Endothelial cell (in vitro differentiated cells): Measurements from ENCODE around the gene FCGBP. TPM values are rescaled to one million over a fixed set of nuclear protein-coding genes. Genes with fewer than 3 reads are reported as not detected.
"Not testable (repeated sequence)": the region's sequence is repeated elsewhere in the genome, so short reads cannot be mapped to it uniquely, and the experiment has no call there.

Experiments used
- DNase-seq: peaks from one replicate; pipeline ENCODE4 v3.0.0; 2021; ENCODE audit warnings: low spot score
- H3K27ac Mint-ChIP-seq: one replicate; pipeline ENCODE4 v1.8.0; 2021; ENCODE audit warnings: mixed read lengths, inconsistent platforms; ENCODE audit not compliant: unreplicated experiment
- H3K27me3 Mint-ChIP-seq: one replicate; pipeline ENCODE4 v1.8.0; 2021; ENCODE audit warnings: mild to moderate bottlenecking, moderate library complexity, mixed read lengths, inconsistent platforms; ENCODE audit not compliant: unreplicated experiment
- H3K36me3 Mint-ChIP-seq: one replicate; pipeline ENCODE4 v1.8.0; 2021; ENCODE audit warnings: mild to moderate bottlenecking, low read depth, mixed read lengths, inconsistent platforms; ENCODE audit not compliant: unreplicated experiment
- H3K4me1 Mint-ChIP-seq: one replicate; pipeline ENCODE4 v1.8.0; 2021; ENCODE audit warnings: mild to moderate bottlenecking, mixed read lengths, inconsistent platforms; ENCODE audit not compliant: unreplicated experiment
- H3K4me3 Mint-ChIP-seq: one replicate; pipeline ENCODE4 v1.8.0; 2021; ENCODE audit warnings: mild to moderate bottlenecking, mixed read lengths, inconsistent platforms; ENCODE audit not compliant: unreplicated experiment
- H3K9me3 Mint-ChIP-seq: one replicate; pipeline ENCODE4 v1.8.0; 2021; ENCODE audit warnings: mixed read lengths, inconsistent platforms; ENCODE audit not compliant: unreplicated experiment
- CTCF ChIP-seq: fragments of 200-600 bp; sonication (generic); IDR thresholded peaks from one replicate; pipeline ENCODE4 v1.5.0; 2021; ENCODE audit warnings: antibody characterized with exemption; ENCODE audit not compliant: unreplicated experiment
- total RNA-seq: library from RNA; stranded (reverse); fragmentation: NEBNext Ultra II Directional; extraction: Animal tissue kit (Norgen Biotek cat#: 25700); gene quantifications from one replicate; pipeline ENCODE4 v1.2.1, GENCODE V29; 2021; ENCODE audit not compliant: unreplicated experiment

Gene FCGBP
- total RNA-seq, 1 donor from 2014 or later: 1.8 TPM

DNA sequence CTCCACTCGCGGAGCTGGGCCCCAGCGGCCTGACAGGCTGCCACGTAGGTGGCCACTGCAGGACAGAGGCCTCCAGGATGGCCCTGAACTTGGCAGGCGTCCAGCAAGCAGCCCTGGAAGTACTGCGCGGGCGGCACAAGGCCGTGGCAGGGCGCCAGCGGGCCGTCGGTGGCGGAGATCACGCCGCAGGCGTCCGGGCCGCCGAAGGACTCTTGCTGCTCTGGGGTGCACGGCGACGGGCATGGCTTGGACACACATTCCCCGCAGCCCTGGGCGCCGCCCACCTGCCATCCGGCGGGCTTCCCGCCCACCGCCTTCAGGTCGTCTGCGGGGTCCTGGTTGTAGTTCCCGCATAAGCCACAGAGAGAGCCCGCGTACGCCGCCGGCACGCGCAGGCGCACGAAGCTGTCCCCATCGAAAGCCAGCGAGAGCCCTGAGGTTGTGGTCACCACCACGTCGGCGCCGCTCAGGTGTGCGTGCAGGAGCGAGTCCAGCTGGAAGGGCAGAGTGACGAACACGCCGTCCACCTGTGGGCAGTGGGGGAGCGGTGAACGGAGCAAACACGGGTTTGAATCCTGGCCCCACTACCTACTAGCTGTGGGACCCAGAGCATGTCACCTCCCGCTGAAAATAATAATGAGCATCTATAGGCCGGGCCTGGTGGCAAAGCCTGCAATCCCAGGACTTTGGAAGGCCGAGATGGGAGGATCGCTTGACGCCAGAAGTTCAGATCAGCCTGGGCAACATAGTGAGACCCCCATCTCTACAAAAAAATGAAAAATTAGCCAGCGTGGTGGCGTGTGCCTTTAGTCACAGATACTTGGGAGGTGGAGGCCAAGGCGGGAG, 42.6 kb downstream of the FCGBP start:
- not testable (repeated sequence) for DNase-seq, H3K36me3 Mint-ChIP-seq, H3K4me3 Mint-ChIP-seq, H3K4me1 Mint-ChIP-seq, H3K9me3 Mint-ChIP-seq, H3K27ac Mint-ChIP-seq
- H3K27me3 Mint-ChIP-seq: peaks cover 10% of the 10 kb centered on the region

DNA sequence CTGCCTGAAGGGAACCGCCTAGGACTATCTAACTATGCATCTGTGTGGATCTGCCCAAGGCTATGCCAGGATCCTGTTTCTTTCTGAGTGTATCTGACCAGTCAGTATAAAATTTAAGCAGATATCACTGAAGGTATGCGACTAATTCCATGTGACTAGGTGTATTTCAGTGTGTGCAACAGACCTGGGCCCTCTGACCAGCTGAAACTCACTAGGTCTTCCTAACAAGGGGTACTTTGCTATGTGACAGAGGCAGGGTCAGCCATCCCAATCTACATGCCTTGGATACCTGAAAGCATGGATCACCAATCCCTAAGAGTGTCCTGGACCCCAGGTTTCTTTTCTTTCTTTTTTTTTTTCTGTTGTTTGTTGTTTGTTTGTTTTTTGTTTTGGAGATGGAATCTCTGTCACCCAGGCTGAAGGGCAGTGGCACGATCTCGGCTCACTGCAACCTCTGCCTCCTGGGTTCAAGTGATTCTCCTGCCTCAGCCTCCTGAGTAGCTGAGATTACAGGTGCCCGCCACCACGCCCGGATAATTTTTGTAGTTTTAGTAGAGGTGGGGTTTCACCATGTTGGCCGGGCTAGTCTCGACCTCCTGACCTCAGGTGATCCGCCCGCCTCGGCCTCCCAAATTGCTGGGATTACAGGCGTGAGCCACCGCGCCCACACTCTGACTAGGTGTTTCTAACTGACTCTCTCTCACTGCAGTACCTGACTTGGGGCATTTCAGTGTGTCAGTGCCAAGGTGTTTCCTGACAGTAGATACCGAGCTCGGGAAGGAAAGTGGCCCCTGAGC, 43.5 kb downstream of the FCGBP start:
- no peaks in the 10 kb centered on the region for H3K9me3 Mint-ChIP-seq
- no peaks in the 10 kb centered on the region for H3K4me1 Mint-ChIP-seq
- TF ChIP-seq CTCF: no peak
- no peak for DNase-seq
- no peaks in the 10 kb centered on the region for H3K36me3 Mint-ChIP-seq
- H3K4me3 Mint-ChIP-seq: no peak overlapping the region
- no peak overlapping the region for H3K27ac Mint-ChIP-seq
- peaks cover 10% of the 10 kb centered on the region for H3K27me3 Mint-ChIP-seq

DNA sequence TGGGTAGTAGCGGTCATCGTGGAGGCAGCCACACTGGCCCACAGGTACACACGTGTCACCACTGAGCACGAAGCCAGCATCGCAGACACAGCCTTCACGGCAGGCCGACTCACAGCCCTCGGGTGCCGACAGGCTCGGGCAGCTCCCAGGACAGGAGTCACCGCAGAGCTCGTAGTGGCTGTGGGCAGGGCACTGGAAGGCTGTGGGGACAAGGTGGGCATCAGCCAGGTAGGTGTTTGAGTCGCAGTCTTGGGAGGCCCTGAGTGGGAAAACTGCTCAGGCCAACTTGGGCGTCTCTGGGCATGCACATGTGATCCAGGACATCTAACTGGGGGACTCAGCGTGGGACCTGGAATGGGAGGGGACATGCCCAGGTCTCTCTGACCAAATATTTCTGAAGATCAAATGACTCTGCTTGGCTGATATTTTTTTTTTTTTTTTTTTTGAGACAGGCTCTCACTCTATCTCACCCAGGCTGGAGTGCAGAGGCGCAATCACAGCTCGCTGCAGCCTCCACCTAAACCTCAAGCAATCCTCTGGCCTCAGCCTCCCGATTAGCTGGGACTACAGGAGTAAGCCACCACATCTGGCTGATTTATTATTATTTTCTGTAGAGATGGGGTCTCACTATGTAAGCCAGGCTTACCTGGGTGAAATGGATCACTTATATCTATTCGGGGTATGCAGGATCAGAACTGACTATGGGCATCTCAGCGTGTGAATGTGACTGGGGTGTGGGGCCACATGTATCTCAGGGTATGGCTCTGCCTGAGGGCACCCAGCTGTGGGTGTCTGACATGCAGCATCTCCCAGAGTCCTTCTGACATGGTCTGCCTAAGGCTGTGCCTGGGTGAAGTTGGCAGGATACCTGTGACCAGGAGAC, 44.3 kb downstream of the FCGBP start:
- not testable (repeated sequence) for H3K9me3 Mint-ChIP-seq, H3K36me3 Mint-ChIP-seq, H3K27ac Mint-ChIP-seq, H3K4me1 Mint-ChIP-seq, H3K4me3 Mint-ChIP-seq, DNase-seq
- peaks cover 10% of the 10 kb centered on the region for H3K27me3 Mint-ChIP-seq

DNA sequence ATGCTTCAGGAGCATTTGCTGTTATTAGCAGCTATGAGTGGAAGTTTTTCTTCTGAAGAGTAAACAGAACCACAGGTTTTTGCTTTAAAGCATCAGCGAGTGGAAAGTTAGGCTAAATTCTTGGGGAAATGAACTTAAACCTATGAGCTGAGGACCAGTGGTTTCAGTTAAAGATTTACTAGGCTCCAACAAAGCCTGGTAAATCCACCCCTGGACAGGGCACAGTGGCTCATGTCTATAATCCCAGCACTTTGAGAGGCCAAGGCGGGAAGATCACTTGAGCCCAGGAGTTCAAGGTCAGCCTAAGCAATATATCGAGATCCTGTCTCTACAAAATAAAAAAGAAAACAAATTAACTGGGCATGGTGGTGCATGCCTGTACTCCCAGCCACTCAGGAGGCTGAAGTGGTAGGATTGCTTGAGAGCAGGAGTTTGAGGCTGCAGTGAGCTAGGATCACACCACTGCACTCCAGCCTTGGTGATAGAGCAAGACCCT, 46.9 kb downstream of the FCGBP start:
- H3K9me3 Mint-ChIP-seq, H3K4me3 Mint-ChIP-seq, DNase-seq, H3K27ac Mint-ChIP-seq, H3K4me1 Mint-ChIP-seq, H3K27me3 Mint-ChIP-seq, H3K36me3 Mint-ChIP-seq: not testable (repeated sequence)

GRCh38 chr19:39885821-39886554, 48.4 kb downstream of the FCGBP start:
- H3K4me1 Mint-ChIP-seq, H3K4me3 Mint-ChIP-seq, DNase-seq, H3K9me3 Mint-ChIP-seq, H3K27me3 Mint-ChIP-seq, H3K36me3 Mint-ChIP-seq, H3K27ac Mint-ChIP-seq: not testable (repeated sequence)

DNA sequence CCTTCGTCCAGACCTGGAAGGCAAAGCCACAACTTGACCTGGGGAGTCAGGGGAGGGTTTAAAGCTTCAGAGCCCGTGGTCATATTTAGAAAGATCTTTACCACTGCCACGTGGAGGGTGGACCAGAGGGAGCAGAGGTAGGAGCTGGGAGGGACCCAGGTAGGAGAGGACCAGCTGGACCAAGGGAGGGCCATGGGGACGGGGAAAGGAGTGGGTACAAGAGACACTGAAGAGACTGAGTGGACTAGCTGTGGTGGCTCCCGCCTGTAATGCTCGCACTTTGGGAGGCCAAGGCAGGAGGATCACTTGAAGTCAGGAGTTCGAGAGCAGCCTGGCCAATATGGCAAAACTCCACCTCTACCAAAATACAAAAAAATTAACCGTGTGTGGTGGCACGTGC, 49.7 kb downstream of the FCGBP start:
- H3K36me3 Mint-ChIP-seq, H3K27ac Mint-ChIP-seq, H3K4me1 Mint-ChIP-seq, H3K9me3 Mint-ChIP-seq, H3K27me3 Mint-ChIP-seq, DNase-seq, H3K4me3 Mint-ChIP-seq: not testable (repeated sequence)

Other genes starting within 250 kb of the FCGBP start
- gene LGALS14, start 230.2 kb downstream of the FCGBP start, total RNA-seq: not detected
- not detected for gene CLC, start 196.6 kb downstream of the FCGBP start, total RNA-seq
- not detected for gene LEUTX, start 155.8 kb downstream of the FCGBP start, total RNA-seq
- gene DYRK1B, start 100.5 kb downstream of the FCGBP start, total RNA-seq: 29.5 TPM
- 271 TPM for gene FBL, start 88.3 kb downstream of the FCGBP start, total RNA-seq
- 101 TPM for gene PSMC4, start 36.5 kb upstream of the FCGBP start, total RNA-seq
- gene ZNF546, start 62.4 kb upstream of the FCGBP start, total RNA-seq: 4.0 TPM
- gene ZNF780B, start 121.6 kb upstream of the FCGBP start, total RNA-seq: 22.6 TPM
- 19.4 TPM for gene ZNF780A, start 156.3 kb upstream of the FCGBP start, total RNA-seq